ENCODE results near the gene KCNIP1.
A peak's percentile ranks its signal among the peaks of the same experiment; 100 is the strongest.

The KCNIP1 gene

DNA sequence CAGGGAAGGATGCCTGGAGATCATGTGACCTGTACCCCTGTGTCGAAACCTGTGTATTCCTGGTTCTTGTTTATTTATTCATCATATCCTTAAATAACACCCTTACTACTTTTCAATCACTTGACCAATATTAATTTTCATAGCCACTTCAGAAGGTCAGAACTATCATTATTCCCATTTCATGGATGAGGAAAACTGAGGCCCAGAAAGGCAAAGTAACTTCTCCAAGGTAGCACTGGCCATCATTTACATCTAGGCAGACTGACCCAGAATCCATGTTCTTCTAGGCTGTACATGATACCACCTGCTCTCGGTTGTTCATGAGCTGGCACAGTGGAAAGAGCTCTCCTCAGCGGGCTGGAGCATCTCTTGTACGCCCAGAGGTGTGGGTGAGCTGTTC lies 49.4 kb downstream of the KCNIP1 start:
- H3K27me3 ChIP-seq (ENCODE audit: insufficient read depth, low read length, poor library complexity, severe bottlenecking): no peaks in the 10 kb centered on the region
- peaks cover 12% of the 10 kb centered on the region for H3K4me1 ChIP-seq (ENCODE audit: insufficient read depth, low read length, poor library complexity, severe bottlenecking)
- no peaks in the 10 kb centered on the region for H3F3A ChIP-seq (ENCODE audit: low read depth)
- H4K20me1 ChIP-seq (ENCODE audit: insufficient read depth, low read length, poor library complexity, severe bottlenecking): no peaks in the 10 kb centered on the region
- peak overlapping the region; percentile 44 for H3K4me2 ChIP-seq (ENCODE audit: low read depth, low read length, poor library complexity, severe bottlenecking)
- no peak overlapping the region for H2AFZ ChIP-seq (ENCODE audit: low read length)
- TF ChIP-seq, protein P1, sequence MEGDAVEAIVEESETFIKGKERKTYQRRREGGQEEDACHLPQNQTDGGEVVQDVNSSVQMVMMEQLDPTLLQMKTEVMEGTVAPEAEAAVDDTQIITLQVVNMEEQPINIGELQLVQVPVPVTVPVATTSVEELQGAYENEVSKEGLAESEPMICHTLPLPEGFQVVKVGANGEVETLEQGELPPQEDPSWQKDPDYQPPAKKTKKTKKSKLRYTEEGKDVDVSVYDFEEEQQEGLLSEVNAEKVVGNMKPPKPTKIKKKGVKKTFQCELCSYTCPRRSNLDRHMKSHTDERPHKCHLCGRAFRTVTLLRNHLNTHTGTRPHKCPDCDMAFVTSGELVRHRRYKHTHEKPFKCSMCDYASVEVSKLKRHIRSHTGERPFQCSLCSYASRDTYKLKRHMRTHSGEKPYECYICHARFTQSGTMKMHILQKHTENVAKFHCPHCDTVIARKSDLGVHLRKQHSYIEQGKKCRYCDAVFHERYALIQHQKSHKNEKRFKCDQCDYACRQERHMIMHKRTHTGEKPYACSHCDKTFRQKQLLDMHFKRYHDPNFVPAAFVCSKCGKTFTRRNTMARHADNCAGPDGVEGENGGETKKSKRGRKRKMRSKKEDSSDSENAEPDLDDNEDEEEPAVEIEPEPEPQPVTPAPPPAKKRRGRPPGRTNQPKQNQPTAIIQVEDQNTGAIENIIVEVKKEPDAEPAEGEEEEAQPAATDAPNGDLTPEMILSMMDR (conservative IDR thresholded peaks at IDR 0.05; ENCODE audit: low read length): no peak
- no peak for TF ChIP-seq EZH2phosphoT487 (IDR thresholded peaks at IDR 0.05; ENCODE audit: borderline replicate concordance)
- H3K9ac ChIP-seq (ENCODE audit: low read depth, low read length, poor library complexity, severe bottlenecking): no peak overlapping the region
- H3K36me3 ChIP-seq (ENCODE audit: insufficient read depth, low read length): no peaks in the 10 kb centered on the region
- H3K4me3 ChIP-seq (ENCODE audit: low read length, poor library complexity, severe bottlenecking): no peak overlapping the region
- H3K9me3 ChIP-seq (ENCODE audit: insufficient read depth, low read depth, low read length): no peaks in the 10 kb centered on the region
- H3K79me2 ChIP-seq (ENCODE audit: insufficient read depth, low read length): no peaks in the 10 kb centered on the region
- no peaks in the 10 kb centered on the region for H3K9me2 ChIP-seq (replicated peaks; ENCODE audit: low read depth, low read length)

GRCh38 chr5:170554521-170555267 lies 50.9 kb downstream of the KCNIP1 start:
- Histone ChIP-seq H3F3A (ENCODE audit: low read depth) (no peaks in the 10 kb centered on the region), H3K4me2 (ENCODE audit: low read depth, low read length, poor library complexity, severe bottlenecking) (no peak overlapping the region), H4K20me1 (ENCODE audit: insufficient read depth, low read length, poor library complexity, severe bottlenecking) (no peaks in the 10 kb centered on the region), H2AFZ (ENCODE audit: low read length) (no peak overlapping the region), H3K9ac (ENCODE audit: low read depth, low read length, poor library complexity, severe bottlenecking) (no peak overlapping the region), H3K4me3 (ENCODE audit: low read length, poor library complexity, severe bottlenecking) (no peak overlapping the region), H3K27me3 (ENCODE audit: insufficient read depth, low read length, poor library complexity, severe bottlenecking) (no peaks in the 10 kb centered on the region), H3K4me1 (ENCODE audit: insufficient read depth, low read length, poor library complexity, severe bottlenecking) (peaks cover 12% of the 10 kb centered on the region), H3K9me3 (ENCODE audit: insufficient read depth, low read depth, low read length) (no peaks in the 10 kb centered on the region), H3K79me2 (ENCODE audit: insufficient read depth, low read length) (no peaks in the 10 kb centered on the region), H3K9me2 (replicated peaks; ENCODE audit: low read depth, low read length) (no peaks in the 10 kb centered on the region), H3K36me3 (ENCODE audit: insufficient read depth, low read length) (no peaks in the 10 kb centered on the region)
- no peak for TF ChIP-seq EZH2phosphoT487 (IDR thresholded peaks at IDR 0.05; ENCODE audit: borderline replicate concordance)
- TF ChIP-seq, protein P1 (conservative IDR thresholded peaks at IDR 0.05; ENCODE audit: low read length): no peak

DNA sequence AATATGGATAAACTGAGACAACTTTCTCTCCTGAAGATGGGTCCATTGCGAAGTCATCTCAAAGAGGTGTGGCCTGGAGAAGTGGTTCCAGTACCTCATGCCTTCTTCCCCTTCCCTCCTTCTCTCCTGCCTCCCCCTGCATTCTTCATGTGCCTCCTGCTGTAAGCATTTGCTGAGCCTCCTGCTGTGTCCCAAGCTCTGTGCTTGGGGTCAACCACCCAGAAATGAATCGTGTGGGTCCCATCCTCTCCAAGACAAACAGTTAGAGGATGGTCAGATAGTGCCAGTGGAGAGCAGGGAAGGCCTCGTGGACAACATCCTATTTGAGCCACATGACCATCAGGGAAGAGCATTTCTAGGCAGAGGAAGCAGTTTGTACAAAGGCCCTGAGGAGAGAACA lies 53.5 kb downstream of the KCNIP1 start:
- no peaks in the 10 kb centered on the region for H3K9me2 ChIP-seq (replicated peaks; ENCODE audit: low read depth, low read length)
- no peak overlapping the region for H3K4me3 ChIP-seq (ENCODE audit: low read length, poor library complexity, severe bottlenecking)
- no peak for TF ChIP-seq EZH2phosphoT487 (IDR thresholded peaks at IDR 0.05; ENCODE audit: borderline replicate concordance)
- TF ChIP-seq, protein P1 (conservative IDR thresholded peaks at IDR 0.05; ENCODE audit: low read length): no peak
- no peaks in the 10 kb centered on the region for H3K27me3 ChIP-seq (ENCODE audit: insufficient read depth, low read length, poor library complexity, severe bottlenecking)
- H3K36me3 ChIP-seq (ENCODE audit: insufficient read depth, low read length): no peaks in the 10 kb centered on the region
- no peak overlapping the region for H3K9ac ChIP-seq (ENCODE audit: low read depth, low read length, poor library complexity, severe bottlenecking)
- no peaks in the 10 kb centered on the region for H3K9me3 ChIP-seq (ENCODE audit: insufficient read depth, low read depth, low read length)
- H3K4me2 ChIP-seq (ENCODE audit: low read depth, low read length, poor library complexity, severe bottlenecking): no peak overlapping the region
- H3F3A ChIP-seq (ENCODE audit: low read depth): no peaks in the 10 kb centered on the region
- H4K20me1 ChIP-seq (ENCODE audit: insufficient read depth, low read length, poor library complexity, severe bottlenecking): no peaks in the 10 kb centered on the region
- H2AFZ ChIP-seq (ENCODE audit: low read length): no peak overlapping the region
- peaks cover 9% of the 10 kb centered on the region for H3K4me1 ChIP-seq (ENCODE audit: insufficient read depth, low read length, poor library complexity, severe bottlenecking)
- no peaks in the 10 kb centered on the region for H3K79me2 ChIP-seq (ENCODE audit: insufficient read depth, low read length)

Measured in Loucy (cell line).